Activated CD4-positive, alpha-beta T cell treated with anti-CD3 and anti-CD28 coated beads, Interleukin-2, amount 50 U/mL, for 24 hours (primary cell): ENCODE data around the gene PKP3.
"Not testable (repeated sequence)": the region's sequence is repeated elsewhere in the genome, so short reads cannot be mapped to it uniquely, and the experiment has no call there.

ENCODE experiments used
- DNase-seq, 2 donors: peaks; one replicate each; pipeline ENCODE4 v3.0.0-alpha.2; 2020; ENCODE audit warnings: low read depth in 1 of 2, low spot score in 1 of 2

PKP3 gene

GRCh38 chr11:363443-363805 lies 30.6 kb upstream of the PKP3 start:
- DNase-seq: not testable (repeated sequence)

- DNase-seq: peak; percentile 23 to 26
Observed at GRCh38 chr11:363948-364761, 29.9 kb upstream of the PKP3 start.

- no peak for DNase-seq
Observed at GRCh38 chr11:364991-365725, 28.9 kb upstream of the PKP3 start.

- DNase-seq: no peak
Observed at GRCh38 chr11:365831-366230, 28.2 kb upstream of the PKP3 start.

- DNase-seq: no peak
Observed at GRCh38 chr11:367956-368413, 26.0 kb upstream of the PKP3 start.

- no peak for DNase-seq
Observed at GRCh38 chr11:368414-369335, 25.3 kb upstream of the PKP3 start.

GRCh38 chr11:369336-370018 lies 24.5 kb upstream of the PKP3 start, which contains the start of gene B4GALNT4:
TSS of gene B4GALNT4 (plus strand) at chr11:369499. CDS start at chr11:369804, 305 bp downstream.
- peak in 1 of 2 donors; percentile 15 for DNase-seq

GRCh38 chr11:370070-370941 lies 23.7 kb upstream of the PKP3 start:
- no peak for DNase-seq

- no peak for DNase-seq
Observed at GRCh38 chr11:371051-371450, 23.0 kb upstream of the PKP3 start.

- DNase-seq: no peak
Observed at GRCh38 chr11:371716-372590, 22.1 kb upstream of the PKP3 start.

GRCh38 chr11:372809-373715 lies 20.9 kb upstream of the PKP3 start:
- no peak for DNase-seq

- DNase-seq: no peak
Observed at GRCh38 chr11:373716-374551, 20.1 kb upstream of the PKP3 start.

- DNase-seq: no peak
Observed at GRCh38 chr11:375065-376025, 18.7 kb upstream of the PKP3 start.

GRCh38 chr11:376531-377173 lies 17.4 kb upstream of the PKP3 start:
- no peak for DNase-seq

GRCh38 chr11:377174-377865 lies 16.7 kb upstream of the PKP3 start:
- no peak for DNase-seq
